ENCODE measurements around the gene CLDN14. TPM values are rescaled to one million over a fixed set of nuclear protein-coding genes. Genes with fewer than 3 reads are reported as not detected.
A peak's percentile ranks its signal among the peaks of the same experiment; 100 is the strongest.

The CLDN14 gene
- total and polyA plus RNA-seq, 2 donors, result 0.14 to 0.78 TPM

- no peaks in the 10 kb centered on the region for H3K36me3 ChIP-seq (ENCODE audit: control insufficient read depth in 2 of 2, insufficient read depth in 2 of 2, low read length in 1 of 2)
- H3K4me1 ChIP-seq (ENCODE audit: control insufficient read depth in 2 of 2, insufficient read depth in 2 of 2, low read length in 2 of 2), result no peaks in the 10 kb centered on the region
- H3K4me3 ChIP-seq (ENCODE audit: low read length in 2 of 2), result no peak overlapping the region
- no peak overlapping the region for H3K27ac ChIP-seq (ENCODE audit: low read depth in 1 of 2, low read length in 1 of 2)
- H3K27me3 ChIP-seq (ENCODE audit: control insufficient read depth in 2 of 2, insufficient read depth in 1 of 2, low read length in 1 of 2), result no peaks in the 10 kb centered on the region
- no peaks in the 10 kb centered on the region for H3K9me3 ChIP-seq (ENCODE audit: control insufficient read depth in 2 of 2, insufficient read depth in 1 of 2, low read length in 1 of 2)
- DNase-seq (ENCODE audit: low read depth in 6 of 9, low spot score in 9 of 9), result peak in 8 of 9 donors; percentile 22 to 67 (median 44)
- 42% methylated on average over 5 of the region's 5 CpGs for WGBS
Measured at GRCh38 chr21:36504067-36505058, 24.4 kb upstream of the CLDN14 start.

DNA sequence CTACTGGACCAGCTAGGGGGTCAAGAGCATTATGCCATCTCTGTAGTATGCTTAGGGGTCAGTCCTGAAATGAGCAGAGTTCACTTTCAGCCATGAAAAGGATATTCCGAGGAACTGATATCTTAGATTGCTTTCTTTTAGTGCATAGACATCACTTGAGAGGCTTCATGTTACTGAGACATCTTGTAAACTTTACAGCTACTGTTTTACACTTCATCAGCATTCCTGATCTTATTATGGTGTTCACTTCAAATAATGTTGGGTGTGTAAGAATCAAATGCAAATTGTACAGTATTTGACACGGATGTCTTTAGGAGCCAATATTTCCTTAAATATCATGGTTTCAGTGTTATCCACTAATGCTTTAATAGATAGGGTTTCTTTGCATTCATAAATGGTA, 22.4 kb upstream of the CLDN14 start:
- Histone ChIP-seq H3K27me3 (ENCODE audit: control insufficient read depth in 2 of 2, insufficient read depth in 1 of 2, low read length in 1 of 2) (no peaks in the 10 kb centered on the region), H3K9me3 (ENCODE audit: control insufficient read depth in 2 of 2, insufficient read depth in 1 of 2, low read length in 1 of 2) (no peaks in the 10 kb centered on the region), H3K36me3 (ENCODE audit: control insufficient read depth in 2 of 2, insufficient read depth in 2 of 2, low read length in 1 of 2) (no peaks in the 10 kb centered on the region), H3K27ac (ENCODE audit: low read depth in 1 of 2, low read length in 1 of 2) (no peak overlapping the region), H3K4me1 (ENCODE audit: control insufficient read depth in 2 of 2, insufficient read depth in 2 of 2, low read length in 2 of 2) (no peaks in the 10 kb centered on the region), H3K4me3 (ENCODE audit: low read length in 2 of 2) (no peak overlapping the region)
- DNase-seq (ENCODE audit: low read depth in 6 of 9, low spot score in 9 of 9), result no peak
- WGBS, result 97% methylated on average over 2 of the region's 2 CpGs

DNA sequence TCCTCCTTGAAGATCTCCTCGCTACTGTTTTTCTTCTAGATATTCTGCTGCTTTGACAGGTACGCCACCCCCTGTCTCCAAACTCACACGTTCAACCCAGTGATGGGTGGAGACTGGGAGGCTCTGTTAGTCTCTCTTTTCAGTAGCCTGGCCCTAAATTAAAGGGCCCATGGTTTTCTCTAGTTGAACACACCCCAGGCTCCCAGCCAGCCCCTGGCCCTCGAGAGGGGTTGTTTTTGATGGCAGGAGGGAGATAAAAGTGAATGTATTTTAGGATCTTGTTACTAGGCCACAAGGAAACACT, 21.6 kb upstream of the CLDN14 start:
- 89% methylated on average over 4 of the region's 4 CpGs for WGBS
- H3K27ac ChIP-seq (ENCODE audit: low read depth in 1 of 2, low read length in 1 of 2), result no peak overlapping the region
- no peaks in the 10 kb centered on the region for H3K4me1 ChIP-seq (ENCODE audit: control insufficient read depth in 2 of 2, insufficient read depth in 2 of 2, low read length in 2 of 2)
- DNase-seq (ENCODE audit: low read depth in 6 of 9, low spot score in 9 of 9), result no peak
- H3K4me3 ChIP-seq (ENCODE audit: low read length in 2 of 2), result no peak overlapping the region
- no peaks in the 10 kb centered on the region for H3K36me3 ChIP-seq (ENCODE audit: control insufficient read depth in 2 of 2, insufficient read depth in 2 of 2, low read length in 1 of 2)
- H3K27me3 ChIP-seq (ENCODE audit: control insufficient read depth in 2 of 2, insufficient read depth in 1 of 2, low read length in 1 of 2), result no peaks in the 10 kb centered on the region
- no peaks in the 10 kb centered on the region for H3K9me3 ChIP-seq (ENCODE audit: control insufficient read depth in 2 of 2, insufficient read depth in 1 of 2, low read length in 1 of 2)

- no peaks in the 10 kb centered on the region for H3K9me3 ChIP-seq (ENCODE audit: control insufficient read depth in 2 of 2, insufficient read depth in 1 of 2, low read length in 1 of 2)
- H3K27ac ChIP-seq (ENCODE audit: low read depth in 1 of 2, low read length in 1 of 2), result no peak overlapping the region
- H3K4me1 ChIP-seq (ENCODE audit: control insufficient read depth in 2 of 2, insufficient read depth in 2 of 2, low read length in 2 of 2), result no peaks in the 10 kb centered on the region
- no peak for DNase-seq (ENCODE audit: low read depth in 6 of 9, low spot score in 9 of 9)
- H3K4me3 ChIP-seq (ENCODE audit: low read length in 2 of 2), result no peak overlapping the region
- H3K36me3 ChIP-seq (ENCODE audit: control insufficient read depth in 2 of 2, insufficient read depth in 2 of 2, low read length in 1 of 2), result no peaks in the 10 kb centered on the region
- WGBS, result 94% methylated on average over 25 of the region's 25 CpGs
- H3K27me3 ChIP-seq (ENCODE audit: control insufficient read depth in 2 of 2, insufficient read depth in 1 of 2, low read length in 1 of 2), result no peaks in the 10 kb centered on the region
Measured at GRCh38 chr21:36499578-36500471, 19.9 kb upstream of the CLDN14 start.

GRCh38 chr21:36494557-36494956, 14.6 kb upstream of the CLDN14 start:
- 97% methylated on average over 8 of the region's 8 CpGs for WGBS
- H3K4me1 ChIP-seq (ENCODE audit: control insufficient read depth in 2 of 2, insufficient read depth in 2 of 2, low read length in 2 of 2), result peaks cover 3 to 6% of the 10 kb centered on the region in 2 donors
- H3K27ac ChIP-seq (ENCODE audit: low read depth in 1 of 2, low read length in 1 of 2), result no peak overlapping the region
- DNase-seq (ENCODE audit: low read depth in 6 of 9, low spot score in 9 of 9), result no peak
- no peak overlapping the region for H3K4me3 ChIP-seq (ENCODE audit: low read length in 2 of 2)
- no peaks in the 10 kb centered on the region for H3K27me3 ChIP-seq (ENCODE audit: control insufficient read depth in 2 of 2, insufficient read depth in 1 of 2, low read length in 1 of 2)
- H3K36me3 ChIP-seq (ENCODE audit: control insufficient read depth in 2 of 2, insufficient read depth in 2 of 2, low read length in 1 of 2), result no peaks in the 10 kb centered on the region
- no peaks in the 10 kb centered on the region for H3K9me3 ChIP-seq (ENCODE audit: control insufficient read depth in 2 of 2, insufficient read depth in 1 of 2, low read length in 1 of 2)

DNA sequence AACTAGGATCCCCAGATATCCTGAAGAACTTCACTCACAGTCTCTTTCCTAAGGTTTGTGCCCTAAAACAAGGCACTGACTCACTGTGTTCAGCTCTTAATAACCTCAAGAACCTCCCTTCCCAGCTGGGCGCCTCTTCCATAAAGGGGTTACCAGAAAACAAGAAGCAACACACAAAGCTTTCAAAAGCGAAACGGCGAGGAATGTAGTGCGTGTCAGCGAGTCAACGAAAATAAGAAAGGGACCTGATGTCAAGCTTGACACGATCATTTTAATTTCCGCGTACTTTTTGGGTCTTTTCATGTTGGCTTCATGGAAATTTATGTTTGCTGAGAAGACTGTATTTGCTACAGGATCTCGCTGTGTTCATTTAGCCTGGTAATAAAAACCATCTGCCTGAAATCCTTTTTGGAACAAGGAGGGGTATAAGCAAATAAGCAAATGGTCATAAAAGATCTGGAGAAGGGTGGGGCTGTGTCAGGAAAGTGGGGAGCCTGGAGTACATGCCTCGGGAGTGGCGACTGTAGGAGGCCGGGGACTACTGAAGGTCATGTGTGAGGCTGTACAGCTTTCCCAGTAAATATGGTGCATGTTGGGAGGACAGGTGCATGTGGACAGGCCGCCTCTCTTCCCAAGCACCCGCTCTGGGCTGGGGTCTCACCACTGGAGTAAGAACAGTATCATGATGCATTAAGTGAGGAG, 11.4 kb upstream of the CLDN14 start:
- no peaks in the 10 kb centered on the region for H3K9me3 ChIP-seq (ENCODE audit: control insufficient read depth in 2 of 2, insufficient read depth in 1 of 2, low read length in 1 of 2)
- no peak overlapping the region for H3K27ac ChIP-seq (ENCODE audit: low read depth in 1 of 2, low read length in 1 of 2)
- DNase-seq (ENCODE audit: low read depth in 6 of 9, low spot score in 9 of 9), result no peak
- H3K36me3 ChIP-seq (ENCODE audit: control insufficient read depth in 2 of 2, insufficient read depth in 2 of 2, low read length in 1 of 2), result no peaks in the 10 kb centered on the region
- no peak overlapping the region for H3K4me3 ChIP-seq (ENCODE audit: low read length in 2 of 2)
- peaks cover 12 to 15% of the 10 kb centered on the region in 2 donors for H3K4me1 ChIP-seq (ENCODE audit: control insufficient read depth in 2 of 2, insufficient read depth in 2 of 2, low read length in 2 of 2)
- WGBS, result 92% methylated on average over 16 of the region's 16 CpGs
- no peaks in the 10 kb centered on the region for H3K27me3 ChIP-seq (ENCODE audit: control insufficient read depth in 2 of 2, insufficient read depth in 1 of 2, low read length in 1 of 2)

- DNase-seq (ENCODE audit: low read depth in 6 of 9, low spot score in 9 of 9), result peak in 5 of 9 donors; percentile 22 to 67 (median 36)
- peaks cover 12 to 15% of the 10 kb centered on the region in 2 donors for H3K4me1 ChIP-seq (ENCODE audit: control insufficient read depth in 2 of 2, insufficient read depth in 2 of 2, low read length in 2 of 2)
- H3K4me3 ChIP-seq (ENCODE audit: low read length in 2 of 2), result no peak overlapping the region
- H3K27me3 ChIP-seq (ENCODE audit: control insufficient read depth in 2 of 2, insufficient read depth in 1 of 2, low read length in 1 of 2), result no peaks in the 10 kb centered on the region
- peak overlapping the region in 1 of 2 donors; percentile 43 for H3K27ac ChIP-seq (ENCODE audit: low read depth in 1 of 2, low read length in 1 of 2)
- no peaks in the 10 kb centered on the region for H3K36me3 ChIP-seq (ENCODE audit: control insufficient read depth in 2 of 2, insufficient read depth in 2 of 2, low read length in 1 of 2)
- WGBS, result 10% methylated on average over 7 of the region's 7 CpGs
- no peaks in the 10 kb centered on the region for H3K9me3 ChIP-seq (ENCODE audit: control insufficient read depth in 2 of 2, insufficient read depth in 1 of 2, low read length in 1 of 2)
Measured at GRCh38 chr21:36489776-36490165, 9.8 kb upstream of the CLDN14 start.

DNA sequence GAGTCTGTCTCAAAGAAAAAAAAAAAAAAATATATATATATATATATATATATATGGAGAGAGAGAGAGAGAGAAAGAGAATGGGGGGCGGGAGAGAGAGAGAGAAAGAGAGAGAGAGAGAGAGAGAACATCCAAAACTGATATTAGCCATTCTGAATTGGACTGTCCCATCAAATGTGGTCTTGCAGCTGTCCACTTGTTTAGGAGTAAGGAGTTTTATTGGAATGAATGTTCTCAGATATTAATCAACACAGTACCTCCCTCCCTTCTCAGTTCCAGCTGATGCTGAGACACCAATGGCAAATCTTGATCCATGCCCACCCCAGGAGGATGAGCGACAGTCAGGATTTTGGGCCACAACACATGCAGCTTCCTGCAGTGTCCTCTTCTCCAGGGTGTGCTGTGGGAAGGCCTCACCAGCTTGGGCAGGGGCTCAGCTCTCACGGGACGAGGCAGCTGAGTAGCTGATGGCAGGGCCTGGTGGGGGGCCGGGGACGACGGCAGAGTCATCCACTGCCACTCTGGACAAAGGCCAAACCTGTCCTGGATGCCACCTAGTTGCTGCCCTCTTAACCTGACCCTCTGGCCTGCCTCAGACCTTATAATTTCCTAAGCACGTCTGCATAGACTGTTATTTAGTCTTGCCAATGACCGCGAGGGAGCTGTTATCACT, 9.3 kb upstream of the CLDN14 start:
- H3K27ac ChIP-seq (ENCODE audit: low read depth in 1 of 2, low read length in 1 of 2), result no peak overlapping the region
- DNase-seq (ENCODE audit: low read depth in 6 of 9, low spot score in 9 of 9), result no peak
- WGBS, result 76% methylated on average over 10 of the region's 10 CpGs

More for the DNA sequence above, 9.3 kb upstream of the CLDN14 start:
- H3K4me1 ChIP-seq (ENCODE audit: control insufficient read depth in 2 of 2, insufficient read depth in 2 of 2, low read length in 2 of 2), result peaks cover 12 to 15% of the 10 kb centered on the region in 2 donors
- no peak overlapping the region for H3K4me3 ChIP-seq (ENCODE audit: low read length in 2 of 2)
- H3K36me3 ChIP-seq (ENCODE audit: control insufficient read depth in 2 of 2, insufficient read depth in 2 of 2, low read length in 1 of 2), result no peaks in the 10 kb centered on the region
- no peaks in the 10 kb centered on the region for H3K9me3 ChIP-seq (ENCODE audit: control insufficient read depth in 2 of 2, insufficient read depth in 1 of 2, low read length in 1 of 2)
- H3K27me3 ChIP-seq (ENCODE audit: control insufficient read depth in 2 of 2, insufficient read depth in 1 of 2, low read length in 1 of 2), result no peaks in the 10 kb centered on the region

Measured in thymus (tissue), 11 donors.